ENCODE measurements around the gene GON4L.

DNA sequence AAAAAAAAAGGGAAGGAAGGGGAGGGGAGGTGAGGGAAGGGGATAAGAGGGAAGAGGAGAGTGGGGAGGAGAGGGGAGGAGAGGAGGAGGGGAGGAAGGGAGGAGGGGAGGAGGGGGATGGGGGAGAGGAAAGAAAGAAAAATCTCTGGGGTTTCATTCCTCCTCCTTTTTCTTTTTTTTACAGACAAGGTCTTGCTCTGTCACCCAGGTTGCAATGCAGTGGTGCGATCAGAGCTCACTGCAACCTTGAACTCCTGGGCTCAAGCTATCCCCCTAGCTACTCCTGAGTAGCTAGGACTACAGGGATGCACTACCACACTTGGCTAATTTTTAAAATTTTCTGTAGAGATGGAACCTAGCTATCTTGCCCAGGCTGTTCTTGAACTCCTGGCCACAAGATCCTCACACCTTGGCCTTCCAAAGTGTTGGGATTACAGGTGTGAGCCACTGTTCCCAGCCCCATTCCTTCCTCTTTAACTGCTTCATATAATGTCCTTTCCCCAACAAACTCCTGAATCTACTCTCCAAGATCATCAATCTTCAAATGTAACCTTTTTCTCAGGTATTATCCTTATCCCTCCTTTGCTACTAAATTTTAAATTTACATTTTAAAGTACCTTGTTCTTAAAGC is 23.2 kb downstream of the GON4L start:
- TF ChIP-seq POLR2A (IDR thresholded peaks at IDR 0.05) = no peak
- TF ChIP-seq, protein P1, sequence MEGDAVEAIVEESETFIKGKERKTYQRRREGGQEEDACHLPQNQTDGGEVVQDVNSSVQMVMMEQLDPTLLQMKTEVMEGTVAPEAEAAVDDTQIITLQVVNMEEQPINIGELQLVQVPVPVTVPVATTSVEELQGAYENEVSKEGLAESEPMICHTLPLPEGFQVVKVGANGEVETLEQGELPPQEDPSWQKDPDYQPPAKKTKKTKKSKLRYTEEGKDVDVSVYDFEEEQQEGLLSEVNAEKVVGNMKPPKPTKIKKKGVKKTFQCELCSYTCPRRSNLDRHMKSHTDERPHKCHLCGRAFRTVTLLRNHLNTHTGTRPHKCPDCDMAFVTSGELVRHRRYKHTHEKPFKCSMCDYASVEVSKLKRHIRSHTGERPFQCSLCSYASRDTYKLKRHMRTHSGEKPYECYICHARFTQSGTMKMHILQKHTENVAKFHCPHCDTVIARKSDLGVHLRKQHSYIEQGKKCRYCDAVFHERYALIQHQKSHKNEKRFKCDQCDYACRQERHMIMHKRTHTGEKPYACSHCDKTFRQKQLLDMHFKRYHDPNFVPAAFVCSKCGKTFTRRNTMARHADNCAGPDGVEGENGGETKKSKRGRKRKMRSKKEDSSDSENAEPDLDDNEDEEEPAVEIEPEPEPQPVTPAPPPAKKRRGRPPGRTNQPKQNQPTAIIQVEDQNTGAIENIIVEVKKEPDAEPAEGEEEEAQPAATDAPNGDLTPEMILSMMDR (IDR thresholded peaks at IDR 0.05) = no peak

All from heart left ventricle (tissue), 13 donors.